OCI-LY7 (cell line): Measurements from ENCODE around the gene BPIFA3. TPM values are rescaled to one million over a fixed set of nuclear protein-coding genes. Genes with fewer than 3 reads are reported as not detected.

ENCODE experiments used
- BruUV-seq: library from RNA; stranded (reverse); fragments of 400-500 nt; replicated peaks from 2 replicates; lab custom pipeline; 2021; lab: Mats Ljungman, UMichigan
- CTCF ChIA-PET: fragments of 300-600 bp; sonication (Branson Sonifier 250); formaldehyde crosslinking; loops from one replicate; lab custom pipeline; 2022; ENCODE audit warnings: antibody characterized with exemption; ENCODE audit not compliant: unreplicated experiment; lab: Charles Lee
- POLR2A ChIA-PET: fragments of 300-600 bp; sonication (Branson Sonifier 250); formaldehyde crosslinking; loops from one replicate; lab custom pipeline; 2022; ENCODE audit warnings: antibody characterized with exemption; lab: Charles Lee
- DNase-seq: peaks from one replicate; pipeline ENCODE4 v3.0.0-alpha.2; 2015; ENCODE audit warnings: low spot score
- H2AFZ ChIP-seq: fragments of 200-600 bp; sonication (generic), shearing (Covaris generic); 2 replicates; pipeline ENCODE4 v1.6.1; 2014; ENCODE audit warnings: mild to moderate bottlenecking, antibody characterized with exemption, low read length, moderate library complexity
- H3K27ac ChIP-seq: fragments of 200-600 bp; sonication (generic); 2 replicates; pipeline ENCODE4 v1.5.1; 2014; ENCODE audit warnings: mixed run types, low read depth, mild to moderate bottlenecking, moderate library complexity, low read length, inconsistent platforms; ENCODE audit not compliant: poor library complexity, severe bottlenecking
- H3K36me3 ChIP-seq: fragments of 200-600 bp; sonication (generic); 2 replicates; pipeline ENCODE4 v1.6.1; 2014; ENCODE audit warnings: mild to moderate bottlenecking, antibody characterized with exemption, low read length, moderate library complexity, mixed read lengths; ENCODE audit not compliant: insufficient read depth
- H3K4me1 ChIP-seq: fragments of 200-600 bp; sonication (generic); 2 replicates; pipeline ENCODE4 v1.5.1; 2014; ENCODE audit warnings: mild to moderate bottlenecking, low read length; ENCODE audit not compliant: insufficient read depth, poor library complexity, severe bottlenecking
- H3K4me2 ChIP-seq: fragments of 200-600 bp; sonication (generic); 2 replicates; pipeline ENCODE4 v1.6.1; 2014; ENCODE audit warnings: mild to moderate bottlenecking, low read length
- H3K4me3 ChIP-seq: fragments of 200-600 bp; sonication (generic); 2 replicates; pipeline ENCODE4 v1.5.1; 2014; ENCODE audit warnings: mild to moderate bottlenecking, low read depth, low read length; ENCODE audit not compliant: poor library complexity, severe bottlenecking
- H3K79me2 ChIP-seq: fragments of 200-600 bp; sonication (generic); 2 replicates; pipeline ENCODE4 v1.6.1; 2016; ENCODE audit warnings: low read depth, mild to moderate bottlenecking, low read length, moderate library complexity, mixed read lengths; ENCODE audit not compliant: insufficient read depth
- H3K9me2 ChIP-seq: fragments of 200-600 bp; sonication (generic); 2 replicates; pipeline ENCODE4 v1.6.1; 2016; ENCODE audit warnings: mild to moderate bottlenecking, low read length, mixed read lengths; ENCODE audit not compliant: insufficient read depth
- H3K9me3 ChIP-seq: fragments of 200-600 bp; sonication (generic); 2 replicates; pipeline ENCODE4 v1.6.1; 2014; ENCODE audit warnings: mild to moderate bottlenecking, mixed run types, low read length, mixed read lengths
- H4K20me1 ChIP-seq: fragments of 200-600 bp; sonication (generic); 2 replicates; pipeline ENCODE4 v1.6.1; 2014; ENCODE audit warnings: mild to moderate bottlenecking, antibody characterized with exemption, low read length, moderate library complexity, mixed read lengths; ENCODE audit not compliant: insufficient read depth
- EZH2phosphoT487 ChIP-seq: fragments of 200-600 bp; sonication (generic); IDR thresholded peaks from 2 replicates; pipeline ENCODE4 v1.6.1; 2018; ENCODE audit warnings: low read depth, borderline replicate concordance, mild to moderate bottlenecking, mixed run types, antibody characterized with exemption, low read length, moderate library complexity, mixed read lengths
- intact Hi-C: fragments of 100-400 bp; cut with micrococcal nuclease; formaldehyde crosslinking; loops from one replicate; pipeline ENCODE4 v1.10.0; 2022; ENCODE audit not compliant: unreplicated experiment
- total RNA-seq, 2 experiments: library from RNA; depleted of rRNA in 1 of 2; stranded (reverse); fragments of >200 nt in 1 of 2; shearing (Covaris generic) in 1 of 2; gene quantifications; 2 replicates each; pipeline ENCODE4 v1.2.3, GENCODE V29; 2014 to 2022
- TF ChIP-seq, protein P1 (sequence below): fragments of 200-600 bp; sonication (generic); conservative IDR thresholded peaks from 2 replicates; pipeline ENCODE4 v1.5.1; 2014; ENCODE audit warnings: mild to moderate bottlenecking, antibody characterized with exemption, low read length, moderate library complexity, mixed read lengths

BPIFA3 gene
- total RNA-seq, 2 experiments from 2014 or later: not detected

GRCh38 chr20:33255005-33255404 lies 37.9 kb downstream of the BPIFA3 start:
- H3K36me3 ChIP-seq: no peaks in the 10 kb centered on the region
- ChIA-PET POLR2A (no interaction called here), CTCF (no interaction called here)
- DNase-seq: no peak
- no TSS peak for BruUV-seq
- no peak overlapping the region for H3K27ac ChIP-seq
- H3K4me2 ChIP-seq: no peak overlapping the region
- no peak for TF ChIP-seq EZH2phosphoT487
- TF ChIP-seq, protein P1, sequence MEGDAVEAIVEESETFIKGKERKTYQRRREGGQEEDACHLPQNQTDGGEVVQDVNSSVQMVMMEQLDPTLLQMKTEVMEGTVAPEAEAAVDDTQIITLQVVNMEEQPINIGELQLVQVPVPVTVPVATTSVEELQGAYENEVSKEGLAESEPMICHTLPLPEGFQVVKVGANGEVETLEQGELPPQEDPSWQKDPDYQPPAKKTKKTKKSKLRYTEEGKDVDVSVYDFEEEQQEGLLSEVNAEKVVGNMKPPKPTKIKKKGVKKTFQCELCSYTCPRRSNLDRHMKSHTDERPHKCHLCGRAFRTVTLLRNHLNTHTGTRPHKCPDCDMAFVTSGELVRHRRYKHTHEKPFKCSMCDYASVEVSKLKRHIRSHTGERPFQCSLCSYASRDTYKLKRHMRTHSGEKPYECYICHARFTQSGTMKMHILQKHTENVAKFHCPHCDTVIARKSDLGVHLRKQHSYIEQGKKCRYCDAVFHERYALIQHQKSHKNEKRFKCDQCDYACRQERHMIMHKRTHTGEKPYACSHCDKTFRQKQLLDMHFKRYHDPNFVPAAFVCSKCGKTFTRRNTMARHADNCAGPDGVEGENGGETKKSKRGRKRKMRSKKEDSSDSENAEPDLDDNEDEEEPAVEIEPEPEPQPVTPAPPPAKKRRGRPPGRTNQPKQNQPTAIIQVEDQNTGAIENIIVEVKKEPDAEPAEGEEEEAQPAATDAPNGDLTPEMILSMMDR: no peak
- H3K4me3 ChIP-seq: no peak overlapping the region
- no peaks in the 10 kb centered on the region for H4K20me1 ChIP-seq
- H3K9me2 ChIP-seq: no peaks in the 10 kb centered on the region
- intact Hi-C loops: no loop called here
- no peaks in the 10 kb centered on the region for H3K9me3 ChIP-seq
- H2AFZ ChIP-seq: no peak overlapping the region
- no peaks in the 10 kb centered on the region for H3K79me2 ChIP-seq
- no peaks in the 10 kb centered on the region for H3K4me1 ChIP-seq

DNA sequence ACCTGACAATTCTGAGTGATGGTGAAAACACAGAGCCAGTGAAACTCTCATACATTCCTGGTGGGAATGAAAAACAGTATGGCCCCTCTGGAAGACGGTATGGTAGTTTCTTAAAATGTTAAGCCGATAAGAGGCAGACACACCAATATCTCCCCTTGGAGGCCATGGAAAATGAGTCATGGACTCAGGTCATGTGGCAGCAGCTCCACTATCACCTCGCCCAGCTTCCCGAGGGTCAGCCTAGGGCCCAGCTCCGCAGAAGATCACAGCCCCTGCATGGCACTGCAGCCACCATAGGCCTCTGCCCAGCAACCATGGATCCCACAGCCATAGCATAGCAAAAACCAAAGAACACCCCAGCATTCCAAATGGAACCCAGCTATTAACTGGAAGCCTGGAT lies 40.1 kb downstream of the BPIFA3 start:
- intact Hi-C loops: no loop called here
- ChIA-PET POLR2A (no interaction called here), CTCF (no interaction called here)

GRCh38 chr20:33259371-33259770 lies 42.2 kb downstream of the BPIFA3 start:
- H3K36me3 ChIP-seq: no peaks in the 10 kb centered on the region
- intact Hi-C loops: no loop called here
- no peak for TF ChIP-seq EZH2phosphoT487
- TF ChIP-seq, protein P1: no peak
- H3K4me2 ChIP-seq: no peak overlapping the region
- 0 out of 2 replicates have a peak, but pooled peaks cover 4% of the 10 kb centered on the region for H3K9me3 ChIP-seq
- BruUV-seq: no TSS peak
- no peaks in the 10 kb centered on the region for H3K79me2 ChIP-seq
- H2AFZ ChIP-seq: no peak overlapping the region
- H3K4me1 ChIP-seq: no peaks in the 10 kb centered on the region
- no peaks in the 10 kb centered on the region for H4K20me1 ChIP-seq
- no peak overlapping the region for H3K27ac ChIP-seq
- CTCF ChIA-PET: no interaction called here
- POLR2A ChIA-PET: interaction anchor here (0.6 kb wide), 1 partner anchor 713 kb away, joined by 3 read pairs; no protein-coding TSS in a partner anchor
- no peaks in the 10 kb centered on the region for H3K9me2 ChIP-seq
- no peak for DNase-seq
- H3K4me3 ChIP-seq: no peak overlapping the region

More for the DNA sequence above, 40.1 kb downstream of the BPIFA3 start:
- H3K36me3 ChIP-seq: no peaks in the 10 kb centered on the region
- BruUV-seq: no TSS peak
- TF ChIP-seq, protein P1: no peak
- no peak for TF ChIP-seq EZH2phosphoT487
- no peaks in the 10 kb centered on the region for H4K20me1 ChIP-seq
- no peaks in the 10 kb centered on the region for H3K4me1 ChIP-seq
- H3K9me3 ChIP-seq: 0 out of 2 replicates have a peak, but pooled peaks cover 4% of the 10 kb centered on the region
- no peaks in the 10 kb centered on the region for H3K9me2 ChIP-seq
- no peak for DNase-seq
- H2AFZ ChIP-seq: no peak overlapping the region
- no peaks in the 10 kb centered on the region for H3K79me2 ChIP-seq
- no peak overlapping the region for H3K4me3 ChIP-seq
- H3K27ac ChIP-seq: no peak overlapping the region
- no peak overlapping the region for H3K4me2 ChIP-seq
